GM12801 (cell line): ENCODE results near the gene KDM1B.

Experiments
- TF ChIP-seq, protein P1 (sequence below): IDR thresholded peaks from one replicate; pipeline ENCODE4 v1.5.1; 2011; ENCODE audit warnings: control low read depth; ENCODE audit not compliant: insufficient read length; ENCODE audit errors: extremely low read depth

Gene KDM1B

DNA sequence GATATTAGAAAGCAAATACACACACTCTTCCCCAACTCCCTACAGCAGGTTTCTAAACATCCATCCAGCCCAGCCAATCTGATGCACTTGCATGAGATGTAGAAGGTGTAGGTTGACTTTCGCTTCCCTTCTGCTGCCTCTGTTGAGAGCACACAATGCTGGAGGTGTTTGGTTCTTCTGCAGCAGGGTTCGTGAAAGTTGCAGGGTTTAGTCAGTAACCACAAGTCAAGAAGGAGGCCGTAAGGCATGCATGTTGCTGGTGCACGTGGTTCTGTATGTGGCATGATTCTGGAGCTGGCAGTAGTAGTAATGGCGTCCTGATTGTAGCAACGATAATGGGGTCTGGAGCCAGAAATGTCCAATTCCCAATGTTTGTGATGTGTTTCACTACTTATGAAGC is 56.1 kb downstream of the KDM1B start:
- TF ChIP-seq, protein P1, sequence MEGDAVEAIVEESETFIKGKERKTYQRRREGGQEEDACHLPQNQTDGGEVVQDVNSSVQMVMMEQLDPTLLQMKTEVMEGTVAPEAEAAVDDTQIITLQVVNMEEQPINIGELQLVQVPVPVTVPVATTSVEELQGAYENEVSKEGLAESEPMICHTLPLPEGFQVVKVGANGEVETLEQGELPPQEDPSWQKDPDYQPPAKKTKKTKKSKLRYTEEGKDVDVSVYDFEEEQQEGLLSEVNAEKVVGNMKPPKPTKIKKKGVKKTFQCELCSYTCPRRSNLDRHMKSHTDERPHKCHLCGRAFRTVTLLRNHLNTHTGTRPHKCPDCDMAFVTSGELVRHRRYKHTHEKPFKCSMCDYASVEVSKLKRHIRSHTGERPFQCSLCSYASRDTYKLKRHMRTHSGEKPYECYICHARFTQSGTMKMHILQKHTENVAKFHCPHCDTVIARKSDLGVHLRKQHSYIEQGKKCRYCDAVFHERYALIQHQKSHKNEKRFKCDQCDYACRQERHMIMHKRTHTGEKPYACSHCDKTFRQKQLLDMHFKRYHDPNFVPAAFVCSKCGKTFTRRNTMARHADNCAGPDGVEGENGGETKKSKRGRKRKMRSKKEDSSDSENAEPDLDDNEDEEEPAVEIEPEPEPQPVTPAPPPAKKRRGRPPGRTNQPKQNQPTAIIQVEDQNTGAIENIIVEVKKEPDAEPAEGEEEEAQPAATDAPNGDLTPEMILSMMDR = no peak

DNA sequence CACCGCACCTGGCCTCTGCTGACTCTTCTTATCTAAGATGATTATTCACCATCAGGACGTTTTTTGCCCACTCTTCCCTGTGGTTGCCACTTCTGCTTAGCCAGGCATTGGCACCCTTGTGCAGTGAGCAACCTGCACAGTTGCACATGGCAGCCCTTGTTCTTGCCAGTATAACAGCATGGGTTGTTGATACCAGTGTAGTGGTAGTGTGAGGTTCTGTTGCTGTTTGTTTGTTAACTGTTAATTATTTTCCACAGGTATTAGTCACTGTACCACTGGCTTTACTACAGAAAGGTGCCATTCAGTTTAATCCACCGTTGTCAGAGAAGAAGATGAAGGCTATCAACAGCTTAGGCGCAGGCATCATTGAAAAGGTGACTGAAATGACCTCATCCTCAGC is 57.0 kb downstream of the KDM1B start:
- TF ChIP-seq, protein P1 = no peak

DNA sequence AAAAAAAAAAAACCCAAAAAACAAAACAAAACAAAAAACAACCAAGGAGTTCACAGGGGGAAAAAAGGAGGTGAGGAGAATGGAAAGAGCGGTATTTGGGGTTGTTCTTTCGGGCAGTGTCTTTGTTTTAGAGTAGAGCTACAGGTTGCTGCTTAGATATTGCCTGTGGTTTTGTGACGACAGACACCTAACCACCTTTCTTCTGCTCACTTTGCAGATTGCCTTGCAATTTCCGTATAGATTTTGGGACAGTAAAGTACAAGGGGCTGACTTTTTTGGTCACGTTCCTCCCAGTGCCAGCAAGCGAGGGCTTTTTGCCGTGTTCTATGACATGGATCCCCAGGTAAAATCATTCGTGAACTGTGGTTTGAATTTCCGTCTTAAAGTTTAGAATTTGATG is 58.2 kb downstream of the KDM1B start:
- TF ChIP-seq, protein P1 = no peak

DNA sequence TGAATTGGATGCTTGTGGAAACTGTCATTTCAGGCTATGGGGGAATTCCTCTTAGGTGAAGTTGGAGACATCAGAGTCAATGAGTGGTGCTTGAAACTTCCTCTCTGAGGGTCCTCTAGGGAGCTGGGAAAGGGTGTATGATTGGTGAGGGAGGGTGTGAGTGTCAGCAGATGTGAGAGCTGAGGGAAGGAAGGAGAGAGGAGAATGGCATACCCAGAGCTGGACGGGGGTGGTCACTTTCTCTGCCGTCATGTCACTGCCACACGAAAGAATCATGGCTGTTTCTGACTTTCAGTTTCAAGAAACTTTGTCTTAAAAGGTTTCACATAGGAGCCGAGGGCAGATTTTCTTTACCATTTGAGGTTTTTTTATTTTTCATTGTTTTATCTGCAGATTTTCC is 58.8 kb downstream of the KDM1B start:
- TF ChIP-seq, protein P1 = no peak

DNA sequence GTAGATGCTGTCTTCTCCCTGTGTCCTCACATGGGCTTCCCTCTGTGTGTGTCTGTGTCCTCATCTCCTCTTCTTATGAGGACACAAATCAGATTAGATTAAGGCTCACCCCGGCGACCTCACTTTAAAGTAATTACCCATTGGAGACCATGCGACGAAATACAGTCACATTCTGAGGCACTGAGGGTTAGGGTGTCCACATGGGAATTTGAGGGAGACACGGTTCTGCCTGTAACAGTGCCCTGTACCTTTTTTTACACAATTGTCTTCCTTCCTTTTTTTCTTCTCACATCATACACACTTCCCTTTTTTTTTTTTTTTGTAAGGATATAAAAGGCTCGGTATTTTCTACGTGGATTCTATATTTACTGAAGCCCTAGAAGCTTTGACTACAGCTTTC is 60.2 kb downstream of the KDM1B start:
- TF ChIP-seq, protein P1 = no peak

DNA sequence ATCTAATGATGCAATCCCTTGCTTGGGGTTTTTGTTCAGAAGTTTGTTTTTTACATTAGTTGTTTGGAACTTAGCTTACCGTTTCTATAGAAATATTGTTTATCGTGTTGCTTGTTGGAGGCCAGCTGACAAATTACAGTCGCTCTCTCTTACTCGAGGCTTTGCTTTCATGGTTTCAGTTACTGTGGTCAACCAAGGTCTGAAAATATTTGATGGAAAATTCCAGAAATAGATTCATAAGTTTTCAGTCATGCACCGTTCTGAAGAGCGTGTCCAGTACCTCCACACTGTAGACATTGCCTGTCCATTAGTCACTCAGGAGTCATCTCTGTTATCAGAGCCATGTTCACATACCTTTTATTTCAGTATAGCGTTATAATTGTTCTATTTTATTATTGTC is 61.2 kb downstream of the KDM1B start:
- TF ChIP-seq, protein P1 = no peak

DNA sequence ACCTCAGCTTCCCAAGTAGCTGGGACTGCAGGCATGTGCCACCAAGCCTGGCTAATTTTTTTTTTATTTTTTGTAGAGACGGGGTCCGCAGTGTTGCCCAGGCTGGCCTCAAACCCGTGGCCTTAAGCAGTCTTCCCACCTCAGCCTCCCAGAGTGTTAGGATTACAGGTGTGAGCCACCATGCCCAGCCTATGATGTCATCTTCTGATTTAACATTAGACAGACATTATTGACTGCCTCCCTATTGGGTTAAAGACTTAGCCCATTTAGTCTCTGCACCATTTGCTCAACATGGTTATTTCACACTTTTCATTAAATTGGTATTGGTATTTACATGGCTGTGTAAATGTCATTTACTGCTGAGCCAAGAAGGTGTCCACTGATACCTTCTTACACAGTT is 63.0 kb downstream of the KDM1B start:
- TF ChIP-seq, protein P1 = no peak

DNA sequence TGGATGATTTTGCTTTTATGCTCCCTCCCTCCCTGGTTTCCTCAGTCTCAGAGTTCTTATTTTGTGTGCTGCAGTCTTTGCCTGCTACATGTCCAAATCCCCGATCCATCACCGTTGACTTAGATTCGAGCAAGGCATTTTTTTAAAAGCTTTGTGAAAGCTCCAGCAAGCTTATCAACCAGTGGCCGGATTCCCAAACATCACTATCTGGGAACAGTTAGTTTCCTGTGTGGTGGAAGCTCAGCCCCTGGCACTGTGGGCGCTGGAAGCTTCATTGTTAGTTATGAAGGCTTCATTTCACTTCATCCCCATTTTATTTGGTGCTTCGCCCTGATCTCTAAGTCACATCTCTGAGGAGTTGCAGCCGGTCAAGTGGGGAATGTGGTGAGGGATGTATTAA is 64.4 kb downstream of the KDM1B start:
- TF ChIP-seq, protein P1 = no peak
